ENCODE data around the gene CNOT3.

DNA sequence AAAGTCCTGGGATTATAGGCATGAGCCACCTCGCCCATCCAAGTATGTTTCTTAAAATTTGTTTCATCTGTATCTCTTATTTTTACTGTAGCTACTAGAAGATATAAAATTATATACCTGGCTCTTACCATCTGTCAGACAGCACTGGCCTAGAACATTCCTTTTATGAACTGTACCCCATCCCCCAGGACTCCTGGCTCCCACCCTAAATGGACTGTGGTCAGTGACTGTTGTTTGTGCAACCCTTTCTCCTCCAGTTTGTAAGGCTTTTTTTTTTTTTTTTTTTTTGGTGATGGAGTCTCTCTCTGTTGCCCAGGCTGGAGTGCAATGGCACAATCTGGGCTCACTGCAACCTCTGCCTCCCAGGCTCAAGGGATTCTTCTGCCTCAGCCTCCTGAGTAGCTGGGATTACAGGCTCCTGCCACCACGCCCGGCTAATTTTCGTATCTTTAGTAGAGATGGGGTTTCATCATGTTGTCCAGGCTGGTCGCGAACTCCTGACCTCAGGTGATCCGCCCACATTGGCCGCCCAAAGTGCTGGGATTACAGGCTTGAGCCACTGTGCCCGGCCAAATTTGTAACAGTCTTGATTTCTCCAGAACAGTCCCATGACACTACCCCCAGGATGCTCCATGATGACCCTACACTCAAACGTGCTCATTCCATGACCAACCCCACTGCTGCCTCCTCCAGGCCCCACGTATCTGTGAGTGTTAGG lies 32.4 kb upstream of the CNOT3 start:
- TF ChIP-seq, protein P1, sequence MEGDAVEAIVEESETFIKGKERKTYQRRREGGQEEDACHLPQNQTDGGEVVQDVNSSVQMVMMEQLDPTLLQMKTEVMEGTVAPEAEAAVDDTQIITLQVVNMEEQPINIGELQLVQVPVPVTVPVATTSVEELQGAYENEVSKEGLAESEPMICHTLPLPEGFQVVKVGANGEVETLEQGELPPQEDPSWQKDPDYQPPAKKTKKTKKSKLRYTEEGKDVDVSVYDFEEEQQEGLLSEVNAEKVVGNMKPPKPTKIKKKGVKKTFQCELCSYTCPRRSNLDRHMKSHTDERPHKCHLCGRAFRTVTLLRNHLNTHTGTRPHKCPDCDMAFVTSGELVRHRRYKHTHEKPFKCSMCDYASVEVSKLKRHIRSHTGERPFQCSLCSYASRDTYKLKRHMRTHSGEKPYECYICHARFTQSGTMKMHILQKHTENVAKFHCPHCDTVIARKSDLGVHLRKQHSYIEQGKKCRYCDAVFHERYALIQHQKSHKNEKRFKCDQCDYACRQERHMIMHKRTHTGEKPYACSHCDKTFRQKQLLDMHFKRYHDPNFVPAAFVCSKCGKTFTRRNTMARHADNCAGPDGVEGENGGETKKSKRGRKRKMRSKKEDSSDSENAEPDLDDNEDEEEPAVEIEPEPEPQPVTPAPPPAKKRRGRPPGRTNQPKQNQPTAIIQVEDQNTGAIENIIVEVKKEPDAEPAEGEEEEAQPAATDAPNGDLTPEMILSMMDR (IDR thresholded peaks at IDR 0.05): no peak
- no peak for TF ChIP-seq POLR2A (IDR thresholded peaks at IDR 0.05)

Data from body of pancreas (tissue), 4 donors.